Measurements from ENCODE around the gene MAG. TPM values are rescaled to one million over a fixed set of nuclear protein-coding genes. Genes with fewer than 3 reads are reported as not detected.

Gene MAG
- total RNA-seq, 1 donor from 2014 or later = not detected

GRCh38 chr19:35334144-35334753 lies 42.3 kb downstream of the MAG start:
- TF ChIP-seq CTCF (IDR thresholded peaks at IDR 0.05) = no peak
- Mint-ChIP-seq H3K9me3 (ENCODE audit: low read depth) (no peaks in the 10 kb centered on the region), H3K27ac (ENCODE audit: unreplicated experiment) (no peak overlapping the region), H3K36me3 (ENCODE audit: low read depth) (no peaks in the 10 kb centered on the region), H3K4me1 (ENCODE audit: low read depth) (no peaks in the 10 kb centered on the region), H3K4me3 (ENCODE audit: unreplicated experiment) (no peak overlapping the region), H3K27me3 (ENCODE audit: low read depth) (peaks cover 47% of the 10 kb centered on the region)
- DNase-seq (ENCODE audit: low spot score) = no peak

- Mint-ChIP-seq H3K9me3 (ENCODE audit: low read depth) (no peaks in the 10 kb centered on the region), H3K4me1 (ENCODE audit: low read depth) (no peaks in the 10 kb centered on the region), H3K4me3 (ENCODE audit: unreplicated experiment) (no peak overlapping the region), H3K27ac (ENCODE audit: unreplicated experiment) (no peak overlapping the region), H3K36me3 (ENCODE audit: low read depth) (no peaks in the 10 kb centered on the region), H3K27me3 (ENCODE audit: low read depth) (peaks cover 49% of the 10 kb centered on the region)
- DNase-seq (ENCODE audit: low spot score) = no peak
- TF ChIP-seq CTCF (IDR thresholded peaks at IDR 0.05) = no peak
Observed at GRCh38 chr19:35336166-35336955, 44.4 kb downstream of the MAG start.

GRCh38 chr19:35337097-35337983 lies 45.4 kb downstream of the MAG start:
- no peak for TF ChIP-seq CTCF (IDR thresholded peaks at IDR 0.05)
- peaks cover 50% of the 10 kb centered on the region for H3K27me3 Mint-ChIP-seq (ENCODE audit: low read depth)
- no peaks in the 10 kb centered on the region for H3K36me3 Mint-ChIP-seq (ENCODE audit: low read depth)
- H3K4me3 Mint-ChIP-seq (ENCODE audit: unreplicated experiment) = no peak overlapping the region
- no peaks in the 10 kb centered on the region for H3K9me3 Mint-ChIP-seq (ENCODE audit: low read depth)
- H3K27ac Mint-ChIP-seq (ENCODE audit: unreplicated experiment) = no peak overlapping the region
- DNase-seq (ENCODE audit: low spot score) = no peak
- no peaks in the 10 kb centered on the region for H3K4me1 Mint-ChIP-seq (ENCODE audit: low read depth)

GRCh38 chr19:35337984-35338296 lies 46.0 kb downstream of the MAG start:
- Mint-ChIP-seq H3K27ac (ENCODE audit: unreplicated experiment) (no peak overlapping the region), H3K36me3 (ENCODE audit: low read depth) (no peaks in the 10 kb centered on the region), H3K27me3 (ENCODE audit: low read depth) (peaks cover 47% of the 10 kb centered on the region), H3K4me1 (ENCODE audit: low read depth) (no peaks in the 10 kb centered on the region), H3K4me3 (ENCODE audit: unreplicated experiment) (no peak overlapping the region), H3K9me3 (ENCODE audit: low read depth) (no peaks in the 10 kb centered on the region)
- DNase-seq (ENCODE audit: low spot score) = no peak
- TF ChIP-seq CTCF (IDR thresholded peaks at IDR 0.05) = no peak

- TF ChIP-seq CTCF (IDR thresholded peaks at IDR 0.05) = no peak
- DNase-seq (ENCODE audit: low spot score) = peak; percentile 54
- Mint-ChIP-seq H3K27ac (ENCODE audit: unreplicated experiment) (no peak overlapping the region), H3K4me1 (ENCODE audit: low read depth) (no peaks in the 10 kb centered on the region), H3K27me3 (ENCODE audit: low read depth) (peaks cover 37% of the 10 kb centered on the region), H3K36me3 (ENCODE audit: low read depth) (no peaks in the 10 kb centered on the region), H3K9me3 (ENCODE audit: low read depth) (no peaks in the 10 kb centered on the region), H3K4me3 (ENCODE audit: unreplicated experiment) (no peak overlapping the region)
Observed at GRCh38 chr19:35340431-35340830, 48.5 kb downstream of the MAG start.
